HepG2 (cell line): ENCODE measurements around the gene RIOK2. TPM values are rescaled to one million over a fixed set of nuclear protein-coding genes. Genes with fewer than 3 reads are reported as not detected.

Experiments
- BCL6 ChIP-seq: IDR thresholded peaks from 2 replicates; pipeline ENCODE4 v1.6.1; 2016; ENCODE audit warnings: missing genetic modification reagents, missing compliant biosample characterization
- RAD21 ChIP-seq: fragments of 450-650 bp; formaldehyde crosslinking; IDR thresholded peaks from 2 replicates; pipeline ENCODE4 v1.5.0; 2020; ENCODE audit warnings: mild to moderate bottlenecking
- RFXANK ChIP-seq: IDR thresholded peaks from 2 replicates; pipeline ENCODE4 v1.6.1; 2016
- TARDBP ChIP-seq: sonication (generic); formaldehyde crosslinking; IDR thresholded peaks from 2 replicates; pipeline ENCODE4 v1.8.0; 2022; ENCODE audit warnings: mild to moderate bottlenecking, missing genetic modification reagents
- THAP7 ChIP-seq: sonication (generic); formaldehyde crosslinking; IDR thresholded peaks from 2 replicates; pipeline ENCODE4 v1.8.1; 2023; ENCODE audit warnings: mild to moderate bottlenecking, missing genetic modification reagents
- TOE1 ChIP-seq: sonication (generic); formaldehyde crosslinking; IDR thresholded peaks from 2 replicates; pipeline ENCODE4 v1.4.0; 2020; ENCODE audit warnings: mild to moderate bottlenecking, missing genetic modification reagents
- ZFP36 ChIP-seq: fragments of 150-350 bp; IDR thresholded peaks from 2 replicates; pipeline ENCODE4 v1.6.1; 2018; ENCODE audit warnings: borderline replicate concordance, low read length, low read depth; ENCODE audit not compliant: partially characterized antibody
- ZFP91 ChIP-seq: sonication (generic); formaldehyde crosslinking; IDR thresholded peaks from 2 replicates; pipeline ENCODE4 v1.9.0; 2022; ENCODE audit warnings: missing genetic modification reagents, mild to moderate bottlenecking, borderline replicate concordance
- ZNF225 ChIP-seq: sonication (generic); formaldehyde crosslinking; IDR thresholded peaks from 2 replicates; pipeline ENCODE4 v1.4.0; 2020; ENCODE audit warnings: mild to moderate bottlenecking, missing genetic modification reagents
- ZNF253 ChIP-seq: sonication (generic); formaldehyde crosslinking; IDR thresholded peaks from 2 replicates; pipeline ENCODE4 v1.8.0; 2022; ENCODE audit warnings: mild to moderate bottlenecking, missing genetic modification reagents, borderline replicate concordance
- ZNF605 ChIP-seq: sonication (generic); formaldehyde crosslinking; IDR thresholded peaks from 2 replicates; pipeline ENCODE4 v1.8.0; 2022; ENCODE audit warnings: mild to moderate bottlenecking, missing genetic modification reagents
- ZNF672 ChIP-seq: sonication (generic); formaldehyde crosslinking; IDR thresholded peaks from 2 replicates; pipeline ENCODE4 v1.8.1; 2022; ENCODE audit warnings: missing genetic modification reagents
- ZNF704 ChIP-seq: sonication (generic); formaldehyde crosslinking; IDR thresholded peaks from 2 replicates; pipeline ENCODE4 v1.8.1; 2023; ENCODE audit warnings: mild to moderate bottlenecking, inconsistent platforms, moderate library complexity, missing genetic modification reagents, borderline replicate concordance
- ZNF772 ChIP-seq: sonication (generic); formaldehyde crosslinking; IDR thresholded peaks from 2 replicates; pipeline ENCODE4 v1.5.0; 2020; ENCODE audit warnings: mild to moderate bottlenecking, missing genetic modification reagents
- ZNF891 ChIP-seq: sonication (generic); formaldehyde crosslinking; IDR thresholded peaks from 2 replicates; pipeline ENCODE4 v1.5.0; 2020; ENCODE audit warnings: mild to moderate bottlenecking, missing genetic modification reagents
- polyA plus RNA-seq, 8 experiments: library from polyadenylated mRNA; depleted of rRNA in 3 of 8; stranded (reverse) in 7 of 8; unstranded in 1 of 8; fragments of >200 nt; fragmentation: Illumina TruSeq in 4 of 8; extraction: Trizol in 4 of 8; gene quantifications; 2 replicates each; pipeline versions ENCODE4 v1.2.1 to v1.2.3, GENCODE V29; 2011 to 2016; ENCODE audit warnings: low read depth in 4 of 8, missing spikeins in 1 of 8, mixed read lengths in 1 of 8; ENCODE audit not compliant: insufficient read depth in 1 of 8
- total RNA-seq, 5 experiments: library from RNA; depleted of rRNA; stranded (reverse); fragments of >200 nt; fragmentation: Illumina TruSeq; extraction: Trizol; gene quantifications; 2 replicates each; pipeline ENCODE4 v1.2.3, GENCODE V29; 2016; ENCODE audit warnings: low read depth in 1 of 5
- TF ChIP-seq, protein P1 (sequence below), 2 experiments: fragments of 450-650 bp in 1 of 2; sonication (generic) in 1 of 2; formaldehyde crosslinking in 1 of 2; IDR thresholded peaks; 2 replicates each; pipeline versions ENCODE4 v1.6.1 to v1.8.0; 2016 to 2022; ENCODE audit warnings: antibody characterized with exemption in 1 of 2, mild to moderate bottlenecking in 1 of 2, missing genetic modification reagents in 1 of 2

RIOK2 gene
- total and polyA plus RNA-seq, 2 of the 13 experiments (the other 11 are each of a cell fraction or from before 2014, with no cell fraction given), result 8.1 to 46.6 TPM

GRCh38 chr5:97183100-97183929, at the start of gene RIOK2 (continued):
- TF ChIP-seq, protein P1, sequence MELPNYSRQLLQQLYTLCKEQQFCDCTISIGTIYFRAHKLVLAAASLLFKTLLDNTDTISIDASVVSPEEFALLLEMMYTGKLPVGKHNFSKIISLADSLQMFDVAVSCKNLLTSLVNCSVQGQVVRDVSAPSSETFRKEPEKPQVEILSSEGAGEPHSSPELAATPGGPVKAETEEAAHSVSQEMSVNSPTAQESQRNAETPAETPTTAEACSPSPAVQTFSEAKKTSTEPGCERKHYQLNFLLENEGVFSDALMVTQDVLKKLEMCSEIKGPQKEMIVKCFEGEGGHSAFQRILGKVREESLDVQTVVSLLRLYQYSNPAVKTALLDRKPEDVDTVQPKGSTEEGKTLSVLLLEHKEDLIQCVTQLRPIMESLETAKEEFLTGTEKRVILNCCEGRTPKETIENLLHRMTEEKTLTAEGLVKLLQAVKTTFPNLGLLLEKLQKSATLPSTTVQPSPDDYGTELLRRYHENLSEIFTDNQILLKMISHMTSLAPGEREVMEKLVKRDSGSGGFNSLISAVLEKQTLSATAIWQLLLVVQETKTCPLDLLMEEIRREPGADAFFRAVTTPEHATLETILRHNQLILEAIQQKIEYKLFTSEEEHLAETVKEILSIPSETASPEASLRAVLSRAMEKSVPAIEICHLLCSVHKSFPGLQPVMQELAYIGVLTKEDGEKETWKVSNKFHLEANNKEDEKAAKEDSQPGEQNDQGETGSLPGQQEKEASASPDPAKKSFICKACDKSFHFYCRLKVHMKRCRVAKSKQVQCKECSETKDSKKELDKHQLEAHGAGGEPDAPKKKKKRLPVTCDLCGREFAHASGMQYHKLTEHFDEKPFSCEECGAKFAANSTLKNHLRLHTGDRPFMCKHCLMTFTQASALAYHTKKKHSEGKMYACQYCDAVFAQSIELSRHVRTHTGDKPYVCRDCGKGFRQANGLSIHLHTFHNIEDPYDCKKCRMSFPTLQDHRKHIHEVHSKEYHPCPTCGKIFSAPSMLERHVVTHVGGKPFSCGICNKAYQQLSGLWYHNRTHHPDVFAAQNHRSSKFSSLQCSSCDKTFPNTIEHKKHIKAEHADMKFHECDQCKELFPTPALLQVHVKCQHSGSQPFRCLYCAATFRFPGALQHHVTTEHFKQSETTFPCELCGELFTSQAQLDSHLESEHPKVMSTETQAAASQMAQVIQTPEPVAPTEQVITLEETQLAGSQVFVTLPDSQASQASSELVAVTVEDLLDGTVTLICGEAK (IDR thresholded peaks at IDR 0.05), result no peak
- TF ChIP-seq, protein P1 (CRISPR knock-in tag; IDR thresholded peaks at IDR 0.05), result peak; percentile 54; the same call in 1 of the 2 replicates
- TF ChIP-seq ZNF225 (CRISPR knock-in tag) (no peak), ZNF253 (CRISPR knock-in tag) (peak; percentile 73; the same call in 1 of the 2 replicates), TOE1 (CRISPR knock-in tag) (peak; percentile 9; the same call in 1 of the 2 replicates), RAD21 (CRISPR knock-in tag) (no peak), ZFP36 (no peak), ZNF704 (0 out of 2 replicates have a peak, but pooled peaks have one; percentile 56), RFXANK (CRISPR knock-in tag) (no peak; the same call in 1 of the 2 replicates), BCL6 (CRISPR knock-in tag) (peak; percentile 35; the same call in 1 of the 2 replicates), THAP7 (CRISPR knock-in tag) (peak; percentile 84), ZNF672 (CRISPR knock-in tag) (no peak), ZNF605 (CRISPR knock-in tag) (peak; percentile 95), ZNF772 (CRISPR knock-in tag) (peak; percentile 63; the same call in 1 of the 2 replicates), ZNF891 (peak; percentile 76; the same call in 1 of the 2 replicates), ZFP91 (peak; percentile 64), TARDBP (peak; percentile 21; the same call in 1 of the 2 replicates)
